Right forelimb (tissue), 1 donor: ENCODE data around the gene TTLL10.

Experiments used
- DNase-seq: peaks from one replicate; pipeline ENCODE4 v3.0.0-alpha.2; 2018

The TTLL10 gene

GRCh38 chr1:1173793-1174415, at the start of gene TTLL10:
TSS of gene TTLL10 (plus strand) at chr1:1173880. CDS start at chr1:1179216, 5,336 bp downstream.
- DNase-seq = peak; percentile 45

- no peak for DNase-seq
These were observed 49.2 kb upstream of the TTLL10 start for GRCh38 chr1:1124508-1124785.

GRCh38 chr1:1124786-1125642, 48.7 kb upstream of the TTLL10 start:
- DNase-seq = no peak

GRCh38 chr1:1125945-1126344, 47.7 kb upstream of the TTLL10 start:
- no peak for DNase-seq

GRCh38 chr1:1127551-1128451, 45.9 kb upstream of the TTLL10 start:
- no peak for DNase-seq

GRCh38 chr1:1128454-1129139, 45.1 kb upstream of the TTLL10 start:
- DNase-seq = no peak

- no peak for DNase-seq
These were observed 44.3 kb upstream of the TTLL10 start for GRCh38 chr1:1129381-1129821.

GRCh38 chr1:1130206-1131120, 43.2 kb upstream of the TTLL10 start:
- DNase-seq = no peak

- DNase-seq = no peak
These were observed 41.4 kb upstream of the TTLL10 start for GRCh38 chr1:1132042-1132950.

GRCh38 chr1:1132956-1133750, 40.5 kb upstream of the TTLL10 start:
- peak; percentile 77 for DNase-seq

GRCh38 chr1:1134300-1134970, 39.2 kb upstream of the TTLL10 start:
- DNase-seq = no peak

- no peak for DNase-seq
These were observed 38.1 kb upstream of the TTLL10 start for GRCh38 chr1:1135339-1136136.

- DNase-seq = no peak
These were observed 37.0 kb upstream of the TTLL10 start for GRCh38 chr1:1136547-1137230.

GRCh38 chr1:1137256-1138045, 36.2 kb upstream of the TTLL10 start:
- DNase-seq = no peak

GRCh38 chr1:1140673-1141072, 33.0 kb upstream of the TTLL10 start:
- DNase-seq = no peak

GRCh38 chr1:1141244-1141910, 32.3 kb upstream of the TTLL10 start:
- DNase-seq = no peak
